Measurements from ENCODE around the gene MCEE. TPM values are rescaled to one million over a fixed set of nuclear protein-coding genes. Genes with fewer than 3 reads are reported as not detected.

MCEE gene
- polyA plus RNA-seq, 1 of the 3 experiments (the other 2 are of a cell fraction): 6.2 TPM

GRCh38 chr2:71078624-71079023, 51.4 kb downstream of the MCEE start (continued):
- TF ChIP-seq, protein P1, sequence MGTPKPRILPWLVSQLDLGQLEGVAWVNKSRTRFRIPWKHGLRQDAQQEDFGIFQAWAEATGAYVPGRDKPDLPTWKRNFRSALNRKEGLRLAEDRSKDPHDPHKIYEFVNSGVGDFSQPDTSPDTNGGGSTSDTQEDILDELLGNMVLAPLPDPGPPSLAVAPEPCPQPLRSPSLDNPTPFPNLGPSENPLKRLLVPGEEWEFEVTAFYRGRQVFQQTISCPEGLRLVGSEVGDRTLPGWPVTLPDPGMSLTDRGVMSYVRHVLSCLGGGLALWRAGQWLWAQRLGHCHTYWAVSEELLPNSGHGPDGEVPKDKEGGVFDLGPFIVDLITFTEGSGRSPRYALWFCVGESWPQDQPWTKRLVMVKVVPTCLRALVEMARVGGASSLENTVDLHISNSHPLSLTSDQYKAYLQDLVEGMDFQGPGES (IDR thresholded peaks at IDR 0.05; ENCODE audit: low read depth, low read length): no peak

GRCh38 chr2:71074893-71075395, 55.1 kb downstream of the MCEE start:
- Histone ChIP-seq H3K4me2 (no peak overlapping the region), H3K36me3 (replicated peaks in 1 of 2; ENCODE audit: control insufficient read depth in 1 of 2, insufficient read depth in 2 of 2, low read length in 1 of 2) (peaks cover 35 to 63% of the 10 kb centered on the region in 2 experiments), H3K4me3 (ENCODE audit: low read depth in 2 of 2, low read length in 1 of 2) (no peak overlapping the region), H3K27me3 (ENCODE audit: insufficient read depth) (no peaks in the 10 kb centered on the region), H3K79me2 (ENCODE audit: insufficient read depth) (peaks cover 28% of the 10 kb centered on the region), H3K9me3 (no peaks in the 10 kb centered on the region), H3K4me1 (ENCODE audit: control insufficient read depth in 1 of 2, insufficient read depth in 2 of 2, low read depth in 1 of 2, low read length in 1 of 2) (peaks cover under 1 to 5% of the 10 kb centered on the region in 2 experiments; a peak in 2 of 4 replicates), H3K9me2 (no peaks in the 10 kb centered on the region), H3K27ac (ENCODE audit: low read depth in 2 of 2, low read length in 1 of 2) (no peak overlapping the region), H4K20me1 (ENCODE audit: insufficient read depth) (no peaks in the 10 kb centered on the region), H3F3A (replicated peaks; ENCODE audit: insufficient read depth) (no peaks in the 10 kb centered on the region), H2AFZ (ENCODE audit: low read depth) (no peak overlapping the region), H3K9ac (no peak overlapping the region)
- ChIA-PET POLR2A (no interaction called here), CTCF (no interaction called here)
- DNase-seq: no peak
- 100% methylated on average over 2 of the region's 2 CpGs for WGBS (ENCODE audit: low lambda C conversion rate)
- TF ChIP-seq MEF2A (IDR thresholded peaks at IDR 0.05; ENCODE audit: borderline replicate concordance, low read depth): no peak
- TF ChIP-seq, protein P2, sequence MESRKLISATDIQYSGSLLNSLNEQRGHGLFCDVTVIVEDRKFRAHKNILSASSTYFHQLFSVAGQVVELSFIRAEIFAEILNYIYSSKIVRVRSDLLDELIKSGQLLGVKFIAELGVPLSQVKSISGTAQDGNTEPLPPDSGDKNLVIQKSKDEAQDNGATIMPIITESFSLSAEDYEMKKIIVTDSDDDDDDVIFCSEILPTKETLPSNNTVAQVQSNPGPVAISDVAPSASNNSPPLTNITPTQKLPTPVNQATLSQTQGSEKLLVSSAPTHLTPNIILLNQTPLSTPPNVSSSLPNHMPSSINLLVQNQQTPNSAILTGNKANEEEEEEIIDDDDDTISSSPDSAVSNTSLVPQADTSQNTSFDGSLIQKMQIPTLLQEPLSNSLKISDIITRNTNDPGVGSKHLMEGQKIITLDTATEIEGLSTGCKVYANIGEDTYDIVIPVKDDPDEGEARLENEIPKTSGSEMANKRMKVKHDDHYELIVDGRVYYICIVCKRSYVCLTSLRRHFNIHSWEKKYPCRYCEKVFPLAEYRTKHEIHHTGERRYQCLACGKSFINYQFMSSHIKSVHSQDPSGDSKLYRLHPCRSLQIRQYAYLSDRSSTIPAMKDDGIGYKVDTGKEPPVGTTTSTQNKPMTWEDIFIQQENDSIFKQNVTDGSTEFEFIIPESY (IDR thresholded peaks at IDR 0.05; ENCODE audit: borderline replicate concordance, low read depth): no peak
- TF ChIP-seq, protein P3, sequence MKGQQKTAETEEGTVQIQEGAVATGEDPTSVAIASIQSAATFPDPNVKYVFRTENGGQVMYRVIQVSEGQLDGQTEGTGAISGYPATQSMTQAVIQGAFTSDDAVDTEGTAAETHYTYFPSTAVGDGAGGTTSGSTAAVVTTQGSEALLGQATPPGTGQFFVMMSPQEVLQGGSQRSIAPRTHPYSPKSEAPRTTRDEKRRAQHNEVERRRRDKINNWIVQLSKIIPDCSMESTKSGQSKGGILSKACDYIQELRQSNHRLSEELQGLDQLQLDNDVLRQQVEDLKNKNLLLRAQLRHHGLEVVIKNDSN (IDR thresholded peaks at IDR 0.05; ENCODE audit: borderline replicate concordance, low read depth): no peak
- TF ChIP-seq YY1 (IDR thresholded peaks at IDR 0.05; ENCODE audit: low read depth): no peak
- no peak for TF ChIP-seq USF2 (IDR thresholded peaks at IDR 0.05; ENCODE audit: borderline replicate concordance, low read depth, low read length)
- no peak for TF ChIP-seq ELF1 (IDR thresholded peaks at IDR 0.05)
- no peak for TF ChIP-seq FOXM1 (IDR thresholded peaks at IDR 0.05; ENCODE audit: low read depth)
- TF ChIP-seq POLR2AphosphoS5 (IDR thresholded peaks at IDR 0.05; ENCODE audit: low read depth, low read length): no peak
- no peak for TF ChIP-seq RCOR1 (IDR thresholded peaks at IDR 0.05; ENCODE audit: low read length)
- TF ChIP-seq GABPA (IDR thresholded peaks at IDR 0.05; ENCODE audit: low read depth): no peak
